Fibroblast of peridontal ligament (primary cell): ENCODE results near the gene S100P.
A peak's percentile ranks its signal among the peaks of the same experiment; 100 is the strongest.
"Not testable (repeated sequence)": the region's sequence is repeated elsewhere in the genome, so short reads cannot be mapped to it uniquely, and the experiment has no call there.

Experiments
- DNase-seq: peaks from one replicate; pipeline ENCODE4 v3.0.0-alpha.2; 2010; ENCODE audit errors: extremely low read depth

Gene S100P

DNA sequence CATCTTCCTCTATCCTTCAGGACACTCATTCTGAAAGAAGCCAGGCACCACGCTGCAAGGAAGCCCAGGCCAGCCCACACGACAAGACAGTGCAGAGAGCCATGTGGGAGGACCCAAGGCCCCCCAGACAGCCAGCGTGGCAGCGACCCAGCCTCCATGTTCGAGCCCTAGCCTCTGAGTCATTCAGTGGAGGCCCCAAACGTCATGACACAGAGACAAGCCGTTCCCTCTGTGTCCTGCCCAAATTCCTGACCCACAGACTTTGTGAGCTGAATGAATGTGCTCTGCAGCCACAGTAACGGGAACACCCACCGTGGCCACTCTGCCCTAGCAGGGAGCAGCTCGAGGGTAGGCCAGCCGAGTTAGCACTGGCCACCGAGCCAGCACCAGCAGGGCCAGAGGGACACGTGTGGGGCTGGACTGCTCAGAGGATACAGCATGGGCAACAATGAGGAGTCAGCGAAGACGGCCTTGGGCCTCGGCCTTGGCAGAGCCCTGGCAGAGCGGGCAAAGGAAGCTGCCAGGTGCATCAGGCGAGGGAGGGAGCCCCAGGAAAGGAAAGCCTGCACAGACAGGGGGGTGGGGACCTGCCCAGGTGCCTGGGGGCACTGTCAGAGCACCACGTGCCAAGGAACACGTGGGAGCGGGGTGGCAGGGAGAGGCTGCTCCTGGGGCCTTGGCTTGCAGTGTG lies 30.9 kb downstream of the S100P start:
- DNase-seq = no peak

DNA sequence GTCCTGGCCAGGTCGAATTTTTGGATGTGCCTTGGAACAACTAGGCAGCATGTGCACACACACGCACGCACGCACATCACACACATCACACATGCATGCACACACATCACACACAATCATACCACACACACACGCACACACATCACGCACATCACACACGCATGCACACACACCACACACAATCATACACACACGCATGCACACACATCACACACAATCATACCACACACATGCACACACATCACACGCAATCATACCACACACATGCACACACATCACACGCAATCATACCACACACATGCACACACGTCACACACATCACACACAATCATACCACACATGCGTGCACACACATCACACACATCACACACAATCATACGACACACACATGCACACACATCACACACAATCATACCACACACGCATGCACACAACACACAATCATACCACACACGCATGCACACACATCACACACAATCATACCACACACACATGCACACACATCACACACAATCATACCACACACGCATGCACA lies 31.8 kb downstream of the S100P start:
- not testable (repeated sequence) for DNase-seq

DNA sequence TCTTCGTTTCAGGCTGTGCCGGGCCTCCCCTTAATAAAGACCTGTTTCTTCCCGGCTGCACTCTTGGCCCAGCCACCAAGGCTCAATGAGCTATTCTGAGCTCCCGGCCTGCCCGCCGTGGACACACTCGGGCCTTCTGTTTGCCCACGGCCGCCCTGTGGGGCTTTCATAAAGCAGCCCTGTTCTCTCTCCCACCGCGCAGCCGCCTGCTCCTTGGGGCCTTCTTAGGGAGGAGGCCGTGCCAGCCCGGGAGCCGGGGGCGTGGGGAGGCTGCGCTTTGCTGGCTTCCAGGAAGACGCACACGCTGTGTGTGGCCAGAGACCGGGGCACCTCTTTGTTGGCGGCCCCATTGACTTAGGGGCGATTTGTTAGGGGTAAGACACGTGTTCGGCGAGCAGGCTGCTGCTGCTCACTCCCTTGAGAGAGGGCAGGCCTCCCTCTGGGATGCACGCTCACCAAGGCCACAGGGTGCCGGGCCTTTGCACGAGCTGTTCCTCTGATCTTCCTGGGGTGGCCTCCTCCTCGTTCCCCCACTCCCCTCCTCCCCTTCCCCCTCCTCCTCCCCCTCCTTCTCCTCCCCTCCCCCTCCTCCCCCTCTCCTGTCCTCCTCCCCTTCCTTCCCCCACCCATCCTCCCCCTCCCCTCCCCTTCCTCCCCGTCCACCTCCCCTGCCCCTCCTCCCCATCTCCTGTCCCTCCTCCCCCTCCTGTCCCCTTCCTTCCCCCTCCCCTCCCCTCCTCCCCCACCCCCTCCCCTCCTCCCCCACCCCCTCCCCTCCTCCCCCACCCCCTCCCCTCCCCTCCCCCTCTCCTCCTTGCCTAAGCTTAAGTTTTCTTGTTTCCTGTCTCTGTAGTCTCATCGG lies 33.6 kb downstream of the S100P start:
- peak; percentile 53 for DNase-seq

DNA sequence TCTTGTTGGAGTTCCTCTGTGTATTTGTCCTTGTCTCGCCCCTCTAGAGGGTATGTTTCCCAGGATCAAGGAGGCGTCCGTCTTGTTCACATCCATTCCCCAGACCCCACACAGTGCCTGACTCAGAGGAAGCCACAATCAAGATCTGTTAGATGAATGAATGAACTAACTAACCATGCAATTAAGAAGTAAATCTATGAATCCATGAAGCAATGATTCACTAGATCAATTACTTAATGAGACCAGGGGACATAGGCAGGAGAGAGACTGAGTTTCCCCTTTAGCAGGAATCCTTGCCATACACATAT lies 34.2 kb downstream of the S100P start:
- DNase-seq = no peak

DNA sequence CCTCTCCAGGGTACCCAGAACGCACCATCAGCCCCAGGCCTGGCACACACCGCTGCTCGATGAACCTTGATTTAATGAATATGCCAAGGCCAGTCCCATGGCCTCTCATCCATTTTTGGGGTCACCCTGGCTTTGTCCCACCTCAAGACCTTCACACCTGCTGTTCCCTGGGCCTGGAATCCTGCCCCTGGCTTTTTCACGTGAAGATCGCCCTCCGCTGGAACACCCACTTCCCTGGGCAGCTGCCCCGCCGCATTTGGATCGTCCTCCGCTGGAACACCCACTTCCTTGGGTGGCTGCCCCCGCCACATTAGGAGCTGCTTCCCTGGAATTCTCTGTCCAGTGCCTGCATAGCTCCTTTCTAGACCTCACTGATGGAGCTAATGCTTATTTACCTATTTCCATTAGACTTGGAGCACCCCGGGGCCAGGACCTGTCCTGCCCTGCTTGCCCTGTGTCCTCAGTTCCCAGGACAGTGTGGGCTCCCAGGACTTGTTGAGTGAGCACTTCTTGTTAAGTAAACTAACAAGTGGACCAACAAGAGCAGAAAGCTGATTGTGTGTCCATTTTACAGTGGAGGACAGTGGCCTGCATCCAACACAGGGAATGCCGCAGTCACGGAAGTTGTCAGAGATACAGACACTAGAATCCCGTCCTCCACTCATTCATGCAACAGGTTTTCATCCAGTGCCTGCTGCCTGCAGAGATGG lies 34.8 kb downstream of the S100P start:
- DNase-seq = no peak

DNA sequence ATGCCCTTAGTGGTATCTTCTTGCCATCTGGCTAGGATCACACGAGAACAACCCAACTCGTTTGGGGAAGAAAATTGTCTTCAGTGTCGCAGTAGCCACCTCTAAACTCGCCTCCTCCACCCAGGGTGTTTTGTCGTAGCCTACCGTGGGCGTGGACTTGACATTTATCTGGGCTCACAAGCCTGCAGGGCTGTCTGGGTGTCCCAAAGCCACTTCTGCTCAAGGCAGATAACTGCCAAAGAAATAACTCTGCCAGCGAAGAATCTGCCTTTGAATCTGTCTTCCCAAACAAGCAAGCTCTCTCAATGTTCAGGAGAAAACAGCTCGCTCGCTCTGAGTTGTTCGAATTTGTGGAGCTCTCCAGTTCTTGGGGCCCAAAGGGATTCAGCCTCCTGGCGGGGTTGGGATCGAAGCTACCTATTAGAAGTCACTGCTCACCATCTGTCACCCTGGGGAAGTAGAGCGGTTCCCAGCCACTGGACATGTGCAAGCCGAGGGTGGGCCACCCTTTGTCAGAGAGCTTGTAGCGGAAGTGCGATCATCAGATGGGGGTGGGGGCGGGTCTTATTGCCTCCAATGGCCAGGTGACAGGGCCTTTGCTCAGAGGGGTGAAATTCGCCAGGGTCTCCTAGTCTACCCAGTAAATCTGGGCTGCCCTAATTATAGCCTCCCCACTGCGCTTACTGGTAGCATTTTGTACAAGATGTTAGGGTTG lies 37.1 kb downstream of the S100P start:
- DNase-seq = no peak

DNA sequence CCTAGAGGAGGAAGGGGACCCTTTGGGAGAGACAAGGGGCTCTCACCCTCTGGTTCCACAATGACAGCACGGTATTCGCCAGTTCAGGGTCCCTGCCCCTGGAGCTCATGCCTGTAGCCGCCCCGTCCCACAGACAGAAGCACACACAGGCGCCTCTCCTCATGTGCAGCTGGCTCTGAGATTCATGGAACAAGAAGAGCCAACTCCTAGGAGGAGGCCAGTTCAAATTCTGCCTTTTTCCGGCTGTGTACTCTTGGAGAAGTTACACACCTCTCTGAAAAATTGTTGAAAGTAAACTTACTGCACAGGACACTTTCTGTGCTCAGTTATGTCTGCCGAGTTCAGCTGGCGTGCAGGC lies 37.6 kb downstream of the S100P start:
- DNase-seq = no peak

DNA sequence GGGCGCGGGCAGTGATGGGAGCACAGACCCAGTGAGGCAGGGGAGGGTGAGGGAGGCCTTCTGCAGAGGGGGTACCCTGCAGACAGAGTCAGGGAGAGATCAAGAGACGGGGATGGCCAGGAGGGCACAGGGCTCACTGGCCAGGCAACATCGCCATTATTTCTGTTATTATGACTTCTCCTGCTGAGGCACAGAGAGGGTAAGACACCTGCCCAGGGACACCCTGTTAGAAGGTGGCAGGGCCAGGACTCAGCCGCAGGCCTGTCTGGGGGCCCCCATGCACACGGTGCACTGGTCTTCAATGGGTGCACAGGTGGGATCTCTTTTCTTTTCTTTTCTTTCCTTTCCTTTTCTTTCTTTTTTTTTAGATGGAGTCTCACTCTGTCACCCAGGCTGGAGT lies 38.1 kb downstream of the S100P start:
- DNase-seq = no peak

DNA sequence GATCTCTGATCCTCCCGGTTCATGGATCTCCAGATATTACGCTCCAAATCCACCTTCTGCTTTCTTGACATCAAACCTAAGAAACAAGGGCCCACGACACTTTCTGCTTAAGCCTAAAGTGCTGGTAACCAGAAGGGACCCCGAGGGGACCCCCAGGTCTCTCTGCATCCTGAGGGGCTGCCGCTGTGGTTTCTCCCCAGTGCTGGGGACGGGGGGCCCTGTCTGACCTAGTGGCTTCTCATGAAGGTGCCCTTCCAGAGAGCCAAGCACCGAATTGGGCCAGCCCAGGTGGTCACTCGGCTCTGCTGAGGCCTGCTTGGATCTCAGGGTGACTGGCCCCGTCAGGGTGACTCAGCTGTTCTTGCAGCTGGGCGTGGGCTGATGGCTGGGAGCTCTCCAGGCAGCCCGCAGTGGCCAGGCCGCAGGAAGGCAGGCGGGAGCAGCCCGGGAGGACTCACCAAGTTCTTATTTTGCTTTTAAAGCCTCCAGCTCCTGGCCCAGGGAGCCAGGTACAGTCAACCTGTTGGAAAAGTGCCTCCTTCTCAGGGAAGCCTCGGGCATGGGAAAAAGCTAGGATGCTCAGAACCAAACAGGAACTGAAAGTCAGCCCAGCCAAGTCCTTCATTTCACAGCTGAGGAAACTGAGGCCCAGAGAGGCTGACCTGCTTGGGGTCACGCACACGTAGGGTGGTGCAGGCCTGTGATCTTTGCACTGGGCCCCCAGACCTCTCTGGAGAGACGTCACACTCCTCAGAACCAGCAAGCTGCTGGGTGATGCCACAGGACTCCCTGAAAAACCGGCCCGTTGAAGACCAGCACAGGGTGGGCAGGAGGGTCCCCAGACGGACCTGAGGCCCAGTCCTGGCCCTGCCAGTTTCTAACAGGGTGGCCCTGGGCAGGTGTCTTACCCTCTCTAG lies 39.0 kb downstream of the S100P start:
- DNase-seq = peak; percentile 87

DNA sequence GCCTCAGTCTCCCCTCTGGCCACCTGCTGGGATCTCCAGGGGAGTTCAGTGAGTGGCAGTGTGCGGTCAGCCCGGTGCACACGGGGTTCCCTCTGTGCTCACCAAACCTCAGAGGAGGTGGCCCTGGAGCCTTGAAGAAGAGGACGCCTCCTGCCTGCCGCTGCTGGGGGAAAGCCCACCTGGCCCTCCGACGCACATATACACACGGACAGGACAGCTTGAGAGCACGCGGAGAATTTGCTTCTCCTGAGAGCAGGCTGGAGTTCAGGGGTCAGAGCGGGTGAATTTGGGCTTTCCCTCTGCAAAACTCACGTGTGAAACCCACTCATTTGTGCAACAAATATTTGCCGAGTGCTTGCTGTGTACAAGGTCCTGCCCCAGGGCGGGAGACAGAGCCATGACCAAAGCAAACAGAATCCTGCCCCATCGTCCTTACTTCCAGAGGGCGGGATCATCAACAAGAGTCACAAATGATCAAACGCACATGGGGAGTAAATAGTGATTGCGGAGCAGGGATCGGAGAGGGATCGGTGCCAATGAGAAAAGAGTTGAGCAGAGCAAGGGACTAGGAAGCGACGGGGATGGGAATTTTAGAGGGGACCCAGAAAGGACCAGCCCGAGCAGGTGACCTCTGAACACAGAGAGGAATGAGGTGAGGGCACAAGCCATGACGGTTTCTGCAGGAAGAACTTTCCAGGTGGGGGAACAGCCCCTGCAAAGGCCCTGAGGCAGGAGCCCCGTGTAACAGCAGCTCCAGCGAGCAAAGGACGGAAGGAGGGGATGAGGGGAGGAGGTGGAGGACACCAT lies 39.9 kb downstream of the S100P start:
- no peak for DNase-seq

DNA sequence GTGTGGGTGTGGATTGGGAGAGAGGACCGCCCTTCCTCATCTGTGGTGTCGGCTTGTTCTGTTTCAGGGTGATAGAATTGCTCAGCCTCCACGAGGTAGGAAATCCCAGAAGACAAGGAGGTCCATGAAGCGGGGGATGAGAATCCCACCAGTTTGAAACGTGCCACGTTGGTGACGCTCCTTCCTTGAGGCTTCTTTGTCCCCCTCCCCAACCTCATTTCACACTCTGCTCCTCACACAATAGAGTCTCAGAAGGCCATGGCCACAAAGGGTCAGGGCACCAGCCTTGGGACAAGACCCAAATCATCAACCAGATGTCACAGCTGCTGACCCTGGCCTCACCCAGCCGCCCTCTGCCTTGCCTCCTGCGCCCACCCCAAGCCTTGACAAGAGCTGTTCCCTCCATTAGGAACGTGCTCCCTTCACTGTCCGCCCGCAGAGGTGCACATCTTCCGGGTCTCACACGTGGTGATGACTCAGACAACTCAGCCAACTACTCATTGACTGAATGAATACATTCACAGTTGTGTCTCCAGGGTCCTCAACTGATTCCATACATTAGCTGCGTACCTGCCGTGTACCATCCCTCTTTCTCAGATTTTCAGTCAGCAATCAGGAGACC lies 40.6 kb downstream of the S100P start:
- no peak for DNase-seq

DNA sequence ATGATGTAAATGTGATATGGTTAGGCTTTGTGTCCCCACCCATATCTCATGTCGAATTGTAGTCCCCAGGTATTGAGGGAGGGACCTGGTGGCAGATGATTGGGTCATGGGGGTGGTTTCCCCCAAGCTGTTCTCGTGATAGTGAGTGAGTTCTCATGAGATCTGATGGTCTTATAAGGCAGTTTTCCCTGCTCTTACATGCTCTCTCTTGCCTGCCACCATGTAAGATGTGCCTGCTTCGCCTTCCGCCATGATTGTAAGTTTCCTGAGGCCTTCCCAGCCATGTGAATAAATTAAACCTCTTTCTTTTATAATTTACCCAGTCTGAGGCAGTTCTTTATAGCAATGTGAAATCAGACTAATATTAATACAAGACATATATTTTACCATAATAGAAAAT lies 46.2 kb downstream of the S100P start:
- no peak for DNase-seq

DNA sequence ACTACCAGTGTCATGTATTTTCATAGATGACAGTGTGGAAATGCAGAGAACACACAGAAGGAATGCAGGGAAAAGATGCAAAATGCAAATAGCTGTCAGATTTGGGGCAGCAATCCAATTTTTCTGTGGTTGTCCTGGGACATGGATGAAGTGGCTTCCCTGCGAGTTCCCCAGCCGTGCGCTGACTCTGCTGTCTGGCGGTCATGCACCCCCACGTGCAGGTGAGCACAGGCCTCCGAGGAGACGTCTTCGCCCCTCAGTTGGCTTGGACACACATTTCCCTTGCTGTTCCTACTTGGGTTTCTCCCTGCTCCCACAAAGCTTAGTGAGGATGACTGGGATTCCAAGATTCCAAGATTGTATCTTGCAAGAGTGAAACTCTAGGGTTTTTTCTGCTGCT lies 46.7 kb downstream of the S100P start:
- no peak for DNase-seq

DNA sequence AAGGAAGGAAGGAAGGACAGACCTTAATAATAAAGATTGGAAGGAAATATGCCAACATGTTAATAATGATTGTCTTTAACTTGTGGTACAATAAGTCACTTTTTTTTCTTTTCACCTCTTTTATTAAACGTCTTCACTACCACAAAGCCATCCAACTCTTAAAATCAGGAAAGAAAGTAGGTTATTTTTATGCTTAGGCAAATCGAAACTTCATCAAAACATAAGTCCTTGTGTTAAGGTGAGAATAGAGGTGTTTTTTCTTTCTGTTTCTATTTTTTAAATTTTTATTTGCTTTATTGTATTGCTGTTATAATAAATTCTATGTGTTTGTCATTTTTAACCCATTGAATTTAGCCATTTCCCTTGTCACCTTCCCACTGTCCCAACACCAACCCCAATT lies 48.8 kb downstream of the S100P start:
- no peak for DNase-seq

DNA sequence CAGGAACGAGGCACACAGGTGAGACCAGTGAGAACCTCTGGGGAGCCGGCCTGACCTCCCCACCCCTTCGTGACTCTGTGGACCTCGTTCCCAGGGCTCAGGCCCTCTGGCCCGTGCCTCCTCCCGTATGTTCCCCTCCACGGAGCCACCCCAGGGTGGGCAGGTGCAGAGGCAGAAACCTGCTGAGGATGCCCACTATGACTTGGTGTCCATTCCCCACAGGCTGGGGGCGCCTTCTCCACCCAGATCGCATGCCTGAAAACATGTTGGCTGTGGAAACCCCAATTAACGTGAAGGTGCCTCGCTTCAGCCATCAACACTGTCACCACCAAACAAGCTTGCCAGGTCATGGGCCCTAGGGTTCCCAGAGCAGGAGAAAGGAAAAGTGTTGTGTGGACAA lies 49.3 kb downstream of the S100P start:
- no peak for DNase-seq
